ENCODE data around the gene ARL13A. TPM values are rescaled to one million over a fixed set of nuclear protein-coding genes. Genes with fewer than 3 reads are reported as not detected.
"Not testable (repeated sequence)": the region's sequence is repeated elsewhere in the genome, so short reads cannot be mapped to it uniquely, and the experiment has no call there.

The ARL13A gene
- total and polyA plus RNA-seq, 7 donors = not detected

- Histone ChIP-seq H3K4me1 (no peaks in the 10 kb centered on the region), H3K36me3 (peaks cover 0 to 3% (median 0%) of the 10 kb centered on the region in 4 donors), H3K4me3 (no peak overlapping the region), H3K27me3 (no peaks in the 10 kb centered on the region), H3K9me3 (no peaks in the 10 kb centered on the region), H3K27ac (no peak overlapping the region)
- DNase-seq = no peak
- intact Hi-C loops (cut with DNase I) = no loop called here
- TF ChIP-seq POLR2AphosphoS5 (IDR thresholded peaks at IDR 0.05) (no peak), CTCF (IDR thresholded peaks at IDR 0.05) (no peak), POLR2A (IDR thresholded peaks at IDR 0.05) (no peak), EP300 (IDR thresholded peaks at IDR 0.05) (no peak)
- 92 to 93% methylated on average over 2 of the region's 2 CpGs for WGBS, 2 donors
These were observed 29.9 kb downstream of the ARL13A start for GRCh38 chrX:100999451-100999850.

- H3K4me1 ChIP-seq = no peaks in the 10 kb centered on the region
- H3K36me3 ChIP-seq = peaks cover 0 to 54% (median 0%) of the 10 kb centered on the region in 4 donors
- no peak for DNase-seq
- no peak overlapping the region for H3K27ac ChIP-seq
- no peaks in the 10 kb centered on the region for H3K27me3 ChIP-seq
- H3K9me3 ChIP-seq = no peaks in the 10 kb centered on the region
- intact Hi-C loops (cut with DNase I) = no loop called here
- H3K4me3 ChIP-seq = no peak overlapping the region
- TF ChIP-seq EP300 (IDR thresholded peaks at IDR 0.05) (no peak), POLR2A (IDR thresholded peaks at IDR 0.05) (no peak), POLR2AphosphoS5 (IDR thresholded peaks at IDR 0.05) (no peak), CTCF (IDR thresholded peaks at IDR 0.05) (no peak)
These were observed 39.6 kb downstream of the ARL13A start for GRCh38 chrX:101009090-101009489.

GRCh38 chrX:101012031-101012430 is 42.5 kb downstream of the ARL13A start:
- intact Hi-C loops (cut with DNase I); DNase-seq; H3K4me3 ChIP-seq; H3K9me3 ChIP-seq; H3K27ac ChIP-seq; H3K4me1 ChIP-seq; H3K27me3 ChIP-seq: not testable (repeated sequence)
- H3K36me3 ChIP-seq = peaks cover 0 to 73% (median under 1%) of the 10 kb centered on the region in 4 donors
- WGBS, 2 donors = 100% methylated on average over 1 of the region's 1 CpG; no CpG with 5 or more reads in 1 of the 2 donors

- Histone ChIP-seq H3K9me3 (no peaks in the 10 kb centered on the region), H3K36me3 (peaks cover 4 to 58% (median 10%) of the 10 kb centered on the region in 4 donors), H3K4me3 (no peak overlapping the region), H3K4me1 (no peaks in the 10 kb centered on the region), H3K27me3 (no peaks in the 10 kb centered on the region), H3K27ac (no peak overlapping the region)
- DNase-seq = no peak
- TF ChIP-seq POLR2A (IDR thresholded peaks at IDR 0.05) (no peak), EP300 (IDR thresholded peaks at IDR 0.05) (no peak), CTCF (IDR thresholded peaks at IDR 0.05) (no peak), POLR2AphosphoS5 (IDR thresholded peaks at IDR 0.05) (no peak)
- intact Hi-C loops (cut with DNase I) = no loop called here
- 97 to 98% methylated on average over 3 of the region's 3 CpGs for WGBS, 2 donors
These were observed 52.5 kb downstream of the ARL13A start for GRCh38 chrX:101022020-101022419.

GRCh38 chrX:101025126-101025525 is 55.6 kb downstream of the ARL13A start:
- DNase-seq = no peak
- TF ChIP-seq POLR2A (IDR thresholded peaks at IDR 0.05) (no peak), POLR2AphosphoS5 (IDR thresholded peaks at IDR 0.05) (no peak), CTCF (IDR thresholded peaks at IDR 0.05) (no peak), EP300 (IDR thresholded peaks at IDR 0.05) (no peak)
- intact Hi-C loops (cut with DNase I) = no loop called here
- no peaks in the 10 kb centered on the region for H3K9me3 ChIP-seq
- H3K4me1 ChIP-seq = no peaks in the 10 kb centered on the region
- no peaks in the 10 kb centered on the region for H3K27me3 ChIP-seq
- no peak overlapping the region for H3K4me3 ChIP-seq
- peaks cover 0 to 41% (median 4%) of the 10 kb centered on the region in 4 donors for H3K36me3 ChIP-seq
- no peak overlapping the region for H3K27ac ChIP-seq
